ENCODE measurements around the gene LRRC75B. TPM values are rescaled to one million over a fixed set of nuclear protein-coding genes. Genes with fewer than 3 reads are reported as not detected.
"Not testable (repeated sequence)": the region's sequence is repeated elsewhere in the genome, so short reads cannot be mapped to it uniquely, and the experiment has no call there.

The LRRC75B gene
- total RNA-seq, 1 donor from 2014 or later: 32.5 TPM

DNA sequence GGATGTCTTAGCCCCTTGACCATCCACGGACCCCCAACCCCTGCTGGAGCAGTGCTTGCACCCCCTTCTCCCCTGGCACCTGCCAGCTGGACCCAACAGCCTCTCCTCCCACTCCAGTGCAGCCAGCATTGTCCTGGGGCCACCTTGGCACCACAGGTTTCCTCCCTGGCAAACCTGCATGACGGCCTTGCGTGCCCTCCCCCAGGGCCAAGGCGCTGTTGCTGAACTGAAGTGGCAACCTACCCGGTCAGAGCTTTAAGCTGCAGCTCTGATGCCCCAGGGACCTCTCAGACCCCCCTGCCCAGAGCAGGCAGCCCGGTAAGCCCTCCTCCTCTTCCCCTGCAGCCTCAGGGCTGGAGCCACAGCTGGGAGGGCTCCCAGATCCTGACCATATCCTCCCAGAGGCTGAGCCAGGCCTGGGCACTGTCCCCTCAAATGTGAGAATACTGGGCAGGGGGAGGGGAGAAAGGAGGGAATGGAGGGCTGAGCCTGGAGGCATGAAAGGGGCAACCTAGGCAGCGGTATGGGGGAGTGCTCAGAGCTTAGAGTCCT lies 1.8 kb upstream of the LRRC75B start:
- peaks cover 25% of the 10 kb centered on the region for H3K4me1 Mint-ChIP-seq

DNA sequence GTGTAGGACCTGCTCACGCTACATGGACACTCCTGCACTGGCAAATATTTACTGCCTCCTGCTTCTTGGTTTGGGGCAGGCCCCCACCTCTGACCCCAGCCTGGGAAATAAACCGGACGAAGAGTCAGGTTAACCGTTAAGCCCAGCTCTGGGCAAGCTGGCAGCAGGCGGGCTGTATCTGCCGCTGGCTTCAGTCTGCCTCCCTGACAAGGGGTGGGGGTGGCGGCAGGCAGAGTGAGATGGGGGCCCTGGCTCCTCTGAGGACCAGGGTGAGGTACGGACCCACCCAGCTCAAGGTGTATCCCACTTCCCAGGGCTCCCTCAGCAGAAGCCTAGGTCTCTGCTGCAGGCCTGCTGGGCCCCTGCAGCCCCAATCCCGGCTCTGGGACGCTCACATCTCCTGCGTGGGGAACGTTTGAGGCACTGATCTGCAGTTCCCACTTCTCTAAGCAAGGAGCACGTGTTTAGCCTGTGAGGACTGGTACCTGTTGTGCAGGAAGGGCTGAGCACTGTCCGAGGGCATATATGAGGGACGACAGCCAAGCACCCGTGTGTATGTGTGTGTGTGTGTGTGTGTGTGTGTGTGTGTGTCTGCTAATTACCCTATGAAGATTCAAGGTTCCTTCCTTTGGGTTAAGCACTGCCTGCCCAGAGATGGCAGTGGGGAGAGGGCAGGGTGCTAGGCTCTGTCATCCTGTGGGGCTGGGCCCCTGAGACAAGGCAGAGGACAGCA lies 1.1 kb upstream of the LRRC75B start:
- H3K4me1 Mint-ChIP-seq: peaks cover 18% of the 10 kb centered on the region
- peaks cover 2% of the 10 kb centered on the region for H3K36me3 Mint-ChIP-seq
- DNase-seq (ENCODE audit: low spot score in 2 of 2, unreplicated experiment in 2 of 2): no peak
- no peak overlapping the region for H3K27ac Mint-ChIP-seq
- peak overlapping the region; percentile 68 for H3K4me3 Mint-ChIP-seq
- no peaks in the 10 kb centered on the region for H3K27me3 Mint-ChIP-seq (ENCODE audit: low read depth)
- H3K9me3 Mint-ChIP-seq: no peaks in the 10 kb centered on the region
- TF ChIP-seq, protein P1, sequence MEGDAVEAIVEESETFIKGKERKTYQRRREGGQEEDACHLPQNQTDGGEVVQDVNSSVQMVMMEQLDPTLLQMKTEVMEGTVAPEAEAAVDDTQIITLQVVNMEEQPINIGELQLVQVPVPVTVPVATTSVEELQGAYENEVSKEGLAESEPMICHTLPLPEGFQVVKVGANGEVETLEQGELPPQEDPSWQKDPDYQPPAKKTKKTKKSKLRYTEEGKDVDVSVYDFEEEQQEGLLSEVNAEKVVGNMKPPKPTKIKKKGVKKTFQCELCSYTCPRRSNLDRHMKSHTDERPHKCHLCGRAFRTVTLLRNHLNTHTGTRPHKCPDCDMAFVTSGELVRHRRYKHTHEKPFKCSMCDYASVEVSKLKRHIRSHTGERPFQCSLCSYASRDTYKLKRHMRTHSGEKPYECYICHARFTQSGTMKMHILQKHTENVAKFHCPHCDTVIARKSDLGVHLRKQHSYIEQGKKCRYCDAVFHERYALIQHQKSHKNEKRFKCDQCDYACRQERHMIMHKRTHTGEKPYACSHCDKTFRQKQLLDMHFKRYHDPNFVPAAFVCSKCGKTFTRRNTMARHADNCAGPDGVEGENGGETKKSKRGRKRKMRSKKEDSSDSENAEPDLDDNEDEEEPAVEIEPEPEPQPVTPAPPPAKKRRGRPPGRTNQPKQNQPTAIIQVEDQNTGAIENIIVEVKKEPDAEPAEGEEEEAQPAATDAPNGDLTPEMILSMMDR (IDR thresholded peaks at IDR 0.05; ENCODE audit: unreplicated experiment): no peak

More for the DNA sequence above, 1.8 kb upstream of the LRRC75B start:
- Mint-ChIP-seq H3K36me3 (peaks cover 2% of the 10 kb centered on the region), H3K27ac (no peak overlapping the region), H3K9me3 (no peaks in the 10 kb centered on the region), H3K27me3 (ENCODE audit: low read depth) (no peaks in the 10 kb centered on the region), H3K4me3 (no peak overlapping the region)
- DNase-seq (ENCODE audit: low spot score in 2 of 2, unreplicated experiment in 2 of 2): no peak
- TF ChIP-seq, protein P1 (IDR thresholded peaks at IDR 0.05; ENCODE audit: unreplicated experiment): no peak

DNA sequence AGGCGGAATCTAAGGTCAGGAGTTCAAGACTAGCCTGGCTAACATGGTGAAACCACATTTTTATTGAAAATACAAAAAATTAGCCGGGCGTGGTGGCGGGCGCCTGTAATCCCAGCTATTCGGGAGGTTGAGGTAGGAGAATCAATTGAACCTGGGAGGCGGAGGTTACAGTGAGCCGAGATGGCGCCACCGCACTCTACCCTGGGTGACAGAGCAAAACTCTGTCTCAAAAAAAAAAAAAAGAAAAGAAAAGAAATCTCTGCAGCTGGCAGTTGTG lies 624 bp upstream of the LRRC75B start:
- H3K36me3 Mint-ChIP-seq; H3K9me3 Mint-ChIP-seq; H3K27me3 Mint-ChIP-seq (ENCODE audit: low read depth); DNase-seq (ENCODE audit: low spot score in 2 of 2, unreplicated experiment in 2 of 2): not testable (repeated sequence)
- Mint-ChIP-seq H3K4me3 (peak overlapping the region; percentile 68), H3K27ac (peak overlapping the region; percentile 66), H3K4me1 (peaks cover 17% of the 10 kb centered on the region)

DNA sequence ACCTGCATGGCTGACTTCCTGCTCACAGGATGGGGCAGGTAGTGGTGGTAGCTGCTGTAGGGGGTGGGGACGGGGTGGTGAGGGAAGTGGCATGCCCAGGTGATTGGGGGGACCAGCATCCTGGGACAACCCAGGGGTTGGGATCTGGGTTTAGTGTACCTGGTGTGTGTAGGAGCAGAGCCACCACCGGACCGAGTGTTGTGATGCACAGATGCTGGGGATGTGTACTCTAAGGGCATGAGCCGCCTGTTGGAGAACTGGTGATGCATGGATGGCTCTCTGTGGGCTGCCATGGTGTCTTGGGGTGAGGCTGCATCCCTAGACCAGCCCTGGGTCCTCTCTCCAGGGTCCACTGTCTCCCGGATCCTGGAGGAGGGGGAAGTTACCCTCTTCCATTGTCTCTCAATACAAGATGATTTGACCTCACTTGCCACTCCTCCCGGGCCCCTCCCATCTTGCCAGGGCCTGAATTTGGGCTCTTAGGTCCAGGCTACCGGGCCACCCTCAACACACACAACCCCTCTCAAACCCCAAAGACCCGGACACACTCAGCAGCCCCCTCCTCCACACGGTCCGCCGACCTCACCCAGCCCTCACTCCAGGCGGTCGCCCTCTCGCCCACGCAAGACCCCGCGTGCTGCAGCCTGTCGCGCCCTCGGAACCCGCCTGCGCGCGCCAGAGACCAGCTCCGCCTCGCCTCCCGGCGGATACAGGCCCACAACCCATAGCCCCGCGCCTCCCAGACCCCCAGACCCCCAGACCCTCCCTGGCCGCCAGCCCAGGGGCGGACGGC lies 619 bp downstream of the LRRC75B start:
- H3K4me3 Mint-ChIP-seq: peak overlapping the region; percentile 89
- no peaks in the 10 kb centered on the region for H3K9me3 Mint-ChIP-seq
- H3K27ac Mint-ChIP-seq: peak overlapping the region; percentile 88
- DNase-seq (ENCODE audit: low spot score in 2 of 2, unreplicated experiment in 2 of 2): no peak
- no peaks in the 10 kb centered on the region for H3K27me3 Mint-ChIP-seq (ENCODE audit: low read depth)
- H3K36me3 Mint-ChIP-seq: peaks cover 2% of the 10 kb centered on the region
- peaks cover 17% of the 10 kb centered on the region for H3K4me1 Mint-ChIP-seq
- TF ChIP-seq, protein P1 (IDR thresholded peaks at IDR 0.05; ENCODE audit: unreplicated experiment): no peak

DNA sequence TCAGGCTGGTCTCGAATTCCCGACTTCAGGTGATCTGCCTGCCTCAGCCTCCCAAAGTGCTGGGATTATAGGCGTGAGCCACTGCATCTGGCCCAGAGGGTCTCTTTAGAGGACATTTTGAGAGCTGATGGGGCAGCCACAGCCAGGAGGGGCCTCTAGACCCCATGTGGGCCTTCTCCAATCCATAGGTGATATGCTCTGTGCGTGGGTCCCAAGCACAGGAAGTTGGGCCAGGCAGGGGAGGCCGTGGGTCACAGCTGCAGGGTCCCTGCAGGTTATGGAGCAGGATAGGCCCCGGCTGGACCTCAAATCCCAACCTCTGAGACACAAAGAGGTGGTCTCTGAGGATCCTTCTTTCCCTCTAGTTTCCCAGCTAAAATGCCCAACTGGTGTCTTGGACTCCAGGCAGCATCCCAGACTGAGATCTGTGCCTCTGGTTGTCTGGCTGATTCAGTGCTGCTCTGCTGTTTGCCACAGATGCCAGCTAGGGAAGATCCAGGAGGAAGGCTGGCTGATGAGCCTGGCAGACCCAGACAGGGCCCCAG lies 1.5 kb downstream of the LRRC75B start:
- TF ChIP-seq, protein P1 (IDR thresholded peaks at IDR 0.05; ENCODE audit: unreplicated experiment): no peak
- H3K27me3 Mint-ChIP-seq (ENCODE audit: low read depth): no peaks in the 10 kb centered on the region
- peaks cover 2% of the 10 kb centered on the region for H3K36me3 Mint-ChIP-seq
- H3K9me3 Mint-ChIP-seq: no peaks in the 10 kb centered on the region
- peak overlapping the region; percentile 89 for H3K4me3 Mint-ChIP-seq
- H3K27ac Mint-ChIP-seq: no peak overlapping the region
- H3K4me1 Mint-ChIP-seq: peaks cover 17% of the 10 kb centered on the region
- DNase-seq (ENCODE audit: low spot score in 2 of 2, unreplicated experiment in 2 of 2): no peak
